ENCODE data around the gene ZFPM1.

The ZFPM1 gene

DNA sequence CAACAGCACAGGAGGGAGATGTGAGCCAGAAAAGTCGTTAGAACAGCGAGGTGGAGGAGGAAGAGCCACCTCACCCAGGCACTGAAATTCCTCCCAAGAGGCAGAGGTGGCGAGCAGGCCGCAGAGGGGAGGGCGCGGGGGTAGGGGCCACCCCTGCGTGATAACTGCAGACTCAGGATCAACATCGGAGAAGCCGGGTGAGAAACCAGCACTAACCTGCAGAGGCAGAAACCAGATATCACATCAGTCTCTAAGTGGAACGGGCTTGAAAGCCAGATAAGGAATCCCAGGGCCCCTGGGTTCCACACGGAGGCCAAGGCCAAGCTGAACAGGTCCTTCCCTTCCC lies 77.8 kb downstream of the ZFPM1 start:
- no peak overlapping the region for H3K27ac ChIP-seq
- TF ChIP-seq CTCF (IDR thresholded peaks at IDR 0.05), result no peak
- H3K4me3 ChIP-seq, result no peak overlapping the region
- DNase-seq (ENCODE audit: low spot score), result no peak

- Histone ChIP-seq H3K27ac (no peak overlapping the region), H3K4me3 (no peak overlapping the region)
- DNase-seq (ENCODE audit: low spot score), result no peak
- TF ChIP-seq CTCF (IDR thresholded peaks at IDR 0.05), result no peak
Measured at GRCh38 chr16:88531346-88531745, 78.3 kb downstream of the ZFPM1 start.

DNA sequence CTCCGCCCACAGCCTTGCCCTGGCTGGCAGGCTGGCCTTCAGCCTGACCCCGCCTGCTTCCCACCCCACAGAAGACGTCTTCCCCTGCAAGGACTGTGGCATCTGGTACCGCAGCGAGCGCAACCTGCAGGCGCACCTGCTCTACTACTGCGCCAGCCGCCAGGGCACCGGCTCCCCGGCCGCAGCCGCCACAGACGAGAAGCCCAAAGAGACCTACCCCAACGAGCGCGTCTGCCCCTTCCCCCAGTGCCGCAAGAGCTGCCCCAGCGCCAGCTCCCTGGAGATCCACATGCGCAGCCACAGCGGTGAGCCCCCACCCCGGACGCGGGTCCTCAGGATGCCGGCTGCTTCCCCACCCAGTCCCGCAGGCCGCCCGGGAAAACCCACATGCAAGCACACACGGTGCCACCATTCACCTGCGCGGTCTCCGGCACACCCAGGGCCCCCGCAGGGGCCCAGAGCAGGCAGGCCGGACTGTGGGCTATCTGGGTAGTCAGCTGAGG lies 78.9 kb downstream of the ZFPM1 start:
- no peak overlapping the region for H3K27ac ChIP-seq
- no peak for TF ChIP-seq CTCF (IDR thresholded peaks at IDR 0.05)
- H3K4me3 ChIP-seq, result no peak overlapping the region
- no peak for DNase-seq (ENCODE audit: low spot score)

GRCh38 chr16:88532434-88533241 lies 79.6 kb downstream of the ZFPM1 start:
- Histone ChIP-seq H3K27ac (peak overlapping the region in 1 of 2 donors; percentile 94), H3K4me3 (peak overlapping the region; percentile 99)
- DNase-seq (ENCODE audit: low spot score), result no peak
- TF ChIP-seq CTCF (IDR thresholded peaks at IDR 0.05), result no peak

DNA sequence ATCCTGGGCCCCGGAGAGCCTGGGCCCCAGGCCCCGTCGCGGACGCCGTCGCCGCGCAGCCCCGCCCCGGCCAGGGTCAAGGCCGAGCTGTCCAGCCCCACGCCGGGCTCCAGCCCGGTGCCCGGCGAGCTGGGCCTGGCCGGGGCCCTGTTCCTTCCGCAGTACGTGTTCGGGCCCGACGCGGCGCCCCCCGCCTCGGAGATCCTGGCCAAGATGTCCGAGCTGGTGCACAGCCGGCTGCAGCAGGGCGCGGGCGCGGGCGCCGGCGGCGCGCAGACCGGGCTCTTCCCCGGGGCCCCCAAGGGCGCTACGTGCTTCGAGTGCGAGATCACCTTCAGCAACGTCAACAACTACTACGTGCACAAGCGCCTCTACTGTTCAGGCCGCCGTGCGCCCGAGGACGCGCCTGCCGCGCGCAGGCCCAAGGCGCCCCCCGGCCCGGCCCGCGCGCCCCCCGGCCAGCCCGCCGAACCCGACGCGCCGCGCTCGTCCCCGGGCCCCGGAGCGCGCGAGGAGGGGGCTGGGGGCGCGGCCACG lies 80.4 kb downstream of the ZFPM1 start:
- TF ChIP-seq CTCF (IDR thresholded peaks at IDR 0.05), result no peak
- DNase-seq (ENCODE audit: low spot score), result no peak
- Histone ChIP-seq H3K27ac (peak overlapping the region in 1 of 2 donors; percentile 94), H3K4me3 (peak overlapping the region; percentile 99)

- no peak for DNase-seq (ENCODE audit: low spot score)
- no peak for TF ChIP-seq CTCF (IDR thresholded peaks at IDR 0.05)
- peak overlapping the region; percentile 52 to 94 for H3K27ac ChIP-seq
- peak overlapping the region; percentile 99 for H3K4me3 ChIP-seq
Measured at GRCh38 chr16:88533932-88534637, 81.0 kb downstream of the ZFPM1 start.

Data from coronary artery (tissue), 2 donors.